ENCODE data around the gene C10orf62. TPM values are rescaled to one million over a fixed set of nuclear protein-coding genes. Genes with fewer than 3 reads are reported as not detected.
"Not testable (repeated sequence)": the region's sequence is repeated elsewhere in the genome, so short reads cannot be mapped to it uniquely, and the experiment has no call there.

The C10orf62 gene
- total and polyA plus RNA-seq, 2 of the 13 experiments (the other 11 are each of a cell fraction or from before 2014, with no cell fraction given): 0.61 to 1.6 TPM

GRCh38 chr10:97561386-97562077 is 28.0 kb upstream of the C10orf62 start:
- H3K79me2 ChIP-seq (ENCODE audit: insufficient read depth, low read length); DNase-seq (ENCODE audit: low spot score); H2AFZ ChIP-seq (ENCODE audit: low read length); H4K20me1 ChIP-seq (ENCODE audit: insufficient read depth, low read length); ATAC-seq; H3K36me3 ChIP-seq (replicated peaks in 1 of 2; ENCODE audit: control insufficient read depth in 1 of 2, insufficient read depth in 2 of 2, low read length in 2 of 2); POLR2A ChIA-PET; H3K27me3 ChIP-seq (ENCODE audit: control insufficient read depth in 1 of 2, insufficient read depth in 2 of 2, low read length in 2 of 2); H3K9ac ChIP-seq (ENCODE audit: insufficient read depth, low read depth, low read length); FAIRE-seq; H3K27ac ChIP-seq (ENCODE audit: extremely low read length, insufficient read depth, low read length); H3K4me3 ChIP-seq (replicated peaks in 1 of 3; ENCODE audit: insufficient read depth in 1 of 3, low read depth in 2 of 3, low read length in 3 of 3); CTCF ChIA-PET (ENCODE audit: low intra/inter-chr PET ratio, low total read pairs); BruUV-seq (replicated peaks); in situ Hi-C loops (cut with HindIII; ENCODE audit: extremely low pct_ligation_motif_present, low pct_unique_long_range_greater_than_20kb); intact Hi-C loops (cut with micrococcal nuclease; ENCODE audit: unreplicated experiment); H3K9me3 ChIP-seq (ENCODE audit: low read length): not testable (repeated sequence)
- Histone ChIP-seq H3K4me2 (ENCODE audit: low read depth, low read length) (peak overlapping the region; percentile 62), H3K4me1 (ENCODE audit: insufficient read depth, low read length) (peaks cover 15% of the 10 kb centered on the region; the same call in 1 of the 2 replicates)
- 81% methylated on average over 12 of the region's 12 CpGs for WGBS (ENCODE audit: low lambda C conversion rate)

GRCh38 chr10:97562329-97562728 is 27.2 kb upstream of the C10orf62 start:
- in situ Hi-C loops (cut with HindIII; ENCODE audit: extremely low pct_ligation_motif_present, low pct_unique_long_range_greater_than_20kb); H3K36me3 ChIP-seq (replicated peaks in 1 of 2; ENCODE audit: control insufficient read depth in 1 of 2, insufficient read depth in 2 of 2, low read length in 2 of 2); H3K9ac ChIP-seq (ENCODE audit: insufficient read depth, low read depth, low read length); H3K4me2 ChIP-seq (ENCODE audit: low read depth, low read length); ATAC-seq; H3K9me3 ChIP-seq (ENCODE audit: low read length); CTCF ChIA-PET (ENCODE audit: low intra/inter-chr PET ratio, low total read pairs); DNase-seq (ENCODE audit: low spot score); BruUV-seq (replicated peaks); H2AFZ ChIP-seq (ENCODE audit: low read length); H3K27ac ChIP-seq (ENCODE audit: extremely low read length, insufficient read depth, low read length); H4K20me1 ChIP-seq (ENCODE audit: insufficient read depth, low read length); FAIRE-seq; H3K27me3 ChIP-seq (ENCODE audit: control insufficient read depth in 1 of 2, insufficient read depth in 2 of 2, low read length in 2 of 2); intact Hi-C loops (cut with micrococcal nuclease; ENCODE audit: unreplicated experiment); POLR2A ChIA-PET; H3K79me2 ChIP-seq (ENCODE audit: insufficient read depth, low read length); H3K4me3 ChIP-seq (replicated peaks in 1 of 3; ENCODE audit: insufficient read depth in 1 of 3, low read depth in 2 of 3, low read length in 3 of 3): not testable (repeated sequence)
- peaks cover 15% of the 10 kb centered on the region; the same call in 1 of the 2 replicates for H3K4me1 ChIP-seq (ENCODE audit: insufficient read depth, low read length)
- WGBS (ENCODE audit: low lambda C conversion rate): 99% methylated on average over 5 of the region's 5 CpGs

GRCh38 chr10:97563337-97563736 is 26.2 kb upstream of the C10orf62 start:
- DNase-seq (ENCODE audit: low spot score): no peak
- ChIA-PET POLR2A (no interaction called here), CTCF (ENCODE audit: low intra/inter-chr PET ratio, low total read pairs) (no interaction called here)
- no peaks in the 10 kb centered on the region for H3K9me3 ChIP-seq (ENCODE audit: low read length)
- TF ChIP-seq NFE2L2 (IDR thresholded peaks at IDR 0.05; ENCODE audit: low read length) (no peak), ZNF30 (CRISPR knock-in tag; IDR thresholded peaks at IDR 0.05) (no peak), MAFK (conservative IDR thresholded peaks at IDR 0.05 in 1 of 2, IDR thresholded peaks at IDR 0.05 in 1 of 2; ENCODE audit: low read length in 2 of 2) (no peak), ELK4 (CRISPR knock-in tag; IDR thresholded peaks at IDR 0.05; ENCODE audit: borderline replicate concordance) (no peak), ARNT (IDR thresholded peaks at IDR 0.05) (no peak), ZNF549 (CRISPR knock-in tag; IDR thresholded peaks at IDR 0.05) (no peak)
- intact Hi-C loops (cut with micrococcal nuclease; ENCODE audit: unreplicated experiment): no loop called here
- no peak overlapping the region for H2AFZ ChIP-seq (ENCODE audit: low read length)
- ATAC-seq: no peak
- no peaks in the 10 kb centered on the region for H3K36me3 ChIP-seq (replicated peaks in 1 of 2; ENCODE audit: control insufficient read depth in 1 of 2, insufficient read depth in 2 of 2, low read length in 2 of 2)
- no peaks in the 10 kb centered on the region for H3K79me2 ChIP-seq (ENCODE audit: insufficient read depth, low read length)
- no peak overlapping the region for H3K27ac ChIP-seq (ENCODE audit: extremely low read length, insufficient read depth, low read length)
- 94% methylated on average over 4 of the region's 4 CpGs for WGBS (ENCODE audit: low lambda C conversion rate)
- H3K4me3 ChIP-seq (replicated peaks in 1 of 3; ENCODE audit: insufficient read depth in 1 of 3, low read depth in 2 of 3, low read length in 3 of 3): no peak overlapping the region
- no TSS peak for BruUV-seq (replicated peaks)
- no peak overlapping the region for H3K4me2 ChIP-seq (ENCODE audit: low read depth, low read length)
- H3K27me3 ChIP-seq (ENCODE audit: control insufficient read depth in 1 of 2, insufficient read depth in 2 of 2, low read length in 2 of 2): no peaks in the 10 kb centered on the region
- FAIRE-seq: no peak
- in situ Hi-C loops (cut with HindIII; ENCODE audit: extremely low pct_ligation_motif_present, low pct_unique_long_range_greater_than_20kb): no loop called here
- H3K9ac ChIP-seq (ENCODE audit: insufficient read depth, low read depth, low read length): no peak overlapping the region
- peaks cover 15% of the 10 kb centered on the region; the same call in 1 of the 2 replicates for H3K4me1 ChIP-seq (ENCODE audit: insufficient read depth, low read length)
- H4K20me1 ChIP-seq (ENCODE audit: insufficient read depth, low read length): no peaks in the 10 kb centered on the region
